ENCODE data around the gene NDUFS6.
"Not testable (repeated sequence)": the region's sequence is repeated elsewhere in the genome, so short reads cannot be mapped to it uniquely, and the experiment has no call there.

NDUFS6 gene

DNA sequence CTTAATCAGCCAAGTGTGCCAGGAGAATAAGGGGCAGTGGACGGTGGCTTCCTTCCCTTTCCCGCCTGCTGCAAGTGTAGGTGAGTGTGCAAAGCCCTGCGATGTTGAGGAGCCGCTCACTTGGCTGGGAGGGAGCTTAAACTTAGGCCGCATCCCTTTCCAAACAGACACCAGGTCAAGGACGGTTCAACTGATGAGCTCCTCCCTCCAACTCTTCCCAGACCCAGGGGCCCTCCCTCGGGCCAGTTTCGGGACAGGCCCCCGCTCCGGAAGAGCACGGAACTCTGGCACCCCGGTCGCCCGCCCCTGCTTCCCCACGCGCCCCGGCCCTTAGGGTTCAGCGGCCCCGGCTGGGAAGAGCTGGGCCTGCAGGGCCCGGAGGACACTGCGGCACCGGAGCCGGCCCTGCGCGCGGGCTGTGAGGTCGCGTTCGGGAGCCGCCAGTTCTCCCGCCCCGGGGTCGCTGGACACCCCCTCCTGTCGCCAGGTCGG lies 2.1 kb upstream of the NDUFS6 start:
- peak; percentile 42 to 54 for DNase-seq

DNA sequence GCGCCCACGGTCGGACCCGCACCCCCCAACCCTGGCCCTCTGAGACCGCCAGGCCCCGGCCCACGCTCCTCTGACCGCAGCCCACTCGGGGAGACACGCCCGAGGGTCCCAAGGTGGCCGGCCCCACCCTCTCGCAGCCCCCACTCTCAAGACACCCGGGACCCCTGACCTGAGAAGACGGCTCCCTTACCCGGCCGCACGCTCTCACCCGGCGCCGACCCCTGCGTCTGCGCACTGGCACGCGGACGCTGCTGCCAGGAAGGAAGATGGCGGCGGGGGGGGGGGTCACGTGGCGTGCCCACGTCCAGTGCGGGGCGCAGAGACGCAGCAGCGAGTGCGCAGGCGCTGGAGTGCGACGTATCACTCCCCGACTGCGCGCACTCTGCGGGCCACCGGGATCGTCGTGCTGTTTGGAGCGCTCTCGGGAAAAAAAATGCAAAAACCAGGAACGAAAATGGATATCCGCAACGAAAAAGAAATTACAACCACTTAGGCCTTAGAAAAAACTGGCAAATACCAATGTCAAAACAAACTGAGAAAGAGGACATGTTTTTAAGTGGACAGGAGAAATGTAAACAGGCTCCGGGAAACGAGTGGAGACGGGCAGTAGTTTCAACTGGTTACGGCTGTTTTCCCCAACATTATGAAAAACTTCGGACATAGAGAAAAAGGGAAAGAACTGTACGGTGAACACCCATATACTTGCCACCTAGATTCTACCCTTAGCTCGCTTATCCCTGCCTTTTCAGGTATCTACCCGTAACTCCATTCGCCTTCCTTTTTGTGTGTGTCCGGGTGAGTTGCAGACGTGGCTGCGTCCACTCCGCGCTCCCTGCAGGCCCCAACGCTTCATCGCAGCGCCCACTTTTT lies 1.4 kb upstream of the NDUFS6 start, which contains the start of gene MRPL36:
Gene MRPL36, minus strand, starts transcription at position 236 of the 870 bp plus-strand sequence. CDS start 902 bp downstream, outside the sequence.
- DNase-seq = peak; percentile 95

GRCh38 chr5:1800472-1801221 lies 560 bp upstream of the NDUFS6 start:
- DNase-seq = no peak

DNA sequence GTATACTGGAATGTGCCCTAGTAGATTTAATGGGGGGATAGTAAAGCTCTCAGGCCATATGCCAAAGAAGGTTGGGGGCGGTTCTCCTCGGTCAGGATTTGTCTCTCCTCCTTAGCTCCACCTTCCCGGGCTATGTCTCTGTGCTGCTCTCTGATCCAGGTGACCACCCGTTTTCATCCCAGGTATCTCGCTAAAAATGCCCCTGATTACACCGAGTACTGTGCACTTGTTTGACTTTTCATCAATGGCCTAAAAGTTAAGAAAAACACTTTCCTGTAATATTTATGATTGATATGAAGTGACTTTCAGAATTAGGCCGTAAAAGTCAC lies 724 bp downstream of the NDUFS6 start:
- DNase-seq = no peak

DNA sequence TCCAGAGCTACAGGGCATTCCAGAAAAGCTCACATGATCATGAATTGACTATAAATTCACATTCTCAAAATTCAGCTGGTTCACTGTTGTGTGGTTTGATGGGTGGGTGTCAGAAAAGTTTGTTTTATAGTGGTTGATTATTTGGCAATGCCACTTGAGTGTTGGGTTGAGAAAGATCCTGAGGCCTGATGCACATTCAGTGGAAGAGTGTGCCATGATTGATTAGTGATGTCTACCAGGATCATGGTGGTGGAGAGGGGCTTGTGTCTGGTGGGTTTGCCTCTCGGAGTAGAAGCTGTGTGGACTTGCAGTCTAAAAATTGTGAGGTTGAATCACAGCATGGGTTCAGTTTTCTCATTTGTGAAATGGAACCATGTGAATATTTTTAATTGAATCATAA lies 2.0 kb downstream of the NDUFS6 start:
- no peak for DNase-seq

DNA sequence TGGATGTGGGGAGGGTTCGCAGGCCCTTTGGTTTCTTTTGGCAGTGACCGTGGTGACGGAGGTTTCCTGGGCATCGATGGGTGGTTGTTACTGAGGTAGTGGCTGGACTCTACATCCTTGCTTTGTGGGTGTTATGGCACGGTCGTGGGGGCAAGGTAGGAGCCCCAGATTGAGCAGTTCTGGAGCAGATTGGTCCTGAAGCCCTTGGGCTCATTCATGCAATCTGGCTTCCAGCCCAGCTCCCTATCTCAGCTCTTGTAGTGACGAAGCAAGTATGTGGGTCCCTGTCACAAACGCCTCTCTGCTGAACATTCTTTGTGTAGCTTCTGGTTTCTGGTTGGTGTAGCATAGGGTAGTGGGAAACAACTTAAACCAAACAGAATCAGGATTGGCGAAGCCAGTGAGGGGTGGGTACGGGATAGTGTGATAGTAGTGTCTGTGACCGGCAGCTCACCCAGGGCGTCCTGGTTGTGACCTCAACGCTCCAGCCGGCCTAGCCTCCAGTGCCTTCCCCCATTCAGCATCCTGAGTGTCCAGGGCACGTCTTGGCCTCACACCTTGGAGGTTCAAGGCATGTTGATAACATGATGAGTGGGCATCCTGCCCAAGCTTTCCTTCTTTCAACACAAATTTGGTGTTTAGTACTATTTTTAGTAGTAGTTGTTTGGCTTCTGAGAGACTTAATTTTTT lies 2.9 kb downstream of the NDUFS6 start:
- no peak for DNase-seq

GRCh38 chr5:1805326-1805725 lies 4.1 kb downstream of the NDUFS6 start:
- no peak for DNase-seq

DNA sequence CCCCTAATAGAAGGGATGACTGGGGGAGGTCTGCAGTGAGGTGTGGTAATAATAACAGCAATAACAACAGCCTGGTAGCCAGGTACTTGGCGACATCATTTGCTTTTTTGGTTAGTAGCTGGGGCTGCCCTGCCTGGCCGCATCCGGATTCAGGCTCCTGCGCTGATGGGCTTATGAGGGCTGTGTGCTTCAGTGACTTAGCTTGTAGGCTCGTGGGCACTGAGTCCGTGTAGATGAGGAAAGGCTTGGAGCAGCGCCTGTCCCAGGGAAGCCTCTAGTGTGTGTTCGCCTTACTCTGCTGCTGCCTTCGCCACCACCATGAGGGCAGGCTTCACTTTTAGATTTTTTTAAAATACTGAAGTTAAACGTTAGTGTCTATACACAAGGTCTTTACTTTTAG lies 4.5 kb downstream of the NDUFS6 start:
- DNase-seq = no peak

GRCh38 chr5:1806199-1806598 lies 5.0 kb downstream of the NDUFS6 start:
- no peak for DNase-seq

GRCh38 chr5:1806974-1807373 lies 5.8 kb downstream of the NDUFS6 start:
- DNase-seq = no peak

DNA sequence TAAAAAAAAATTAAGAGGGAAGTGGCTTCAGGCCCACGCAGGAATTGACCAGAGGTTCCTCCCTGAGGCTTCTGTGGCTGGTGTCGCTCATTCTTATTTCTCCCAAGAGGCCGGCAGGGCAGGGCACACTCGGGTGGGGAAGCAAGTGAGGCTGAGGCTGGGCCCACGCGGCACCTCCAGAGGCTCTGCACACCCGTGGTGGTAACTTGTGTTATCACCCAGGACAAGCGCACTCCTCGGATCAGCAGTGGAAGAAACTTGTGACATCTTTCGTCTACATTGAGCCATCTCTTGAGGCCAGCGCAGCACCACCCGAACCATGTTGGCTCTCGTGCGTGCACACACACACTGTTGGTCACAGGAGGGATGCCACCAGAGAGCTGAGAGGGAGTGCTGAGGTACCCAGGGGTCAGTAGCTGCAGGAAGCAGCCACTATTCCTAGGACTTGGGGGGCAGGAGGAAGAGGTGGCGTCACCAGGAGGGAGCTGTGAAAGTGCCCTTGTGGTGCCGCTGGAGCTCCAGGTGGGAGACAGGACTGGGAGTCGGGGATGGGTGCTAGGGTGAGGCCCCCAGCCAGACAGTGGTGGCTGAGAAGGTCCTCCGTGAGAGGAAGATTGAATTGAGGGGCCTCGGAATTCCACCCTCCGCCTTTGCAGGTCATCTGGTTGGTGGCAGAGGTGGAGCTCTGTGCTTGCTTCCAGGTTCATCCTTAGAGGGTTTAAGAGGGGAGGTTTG lies 6.4 kb downstream of the NDUFS6 start:
- no peak for DNase-seq

DNA sequence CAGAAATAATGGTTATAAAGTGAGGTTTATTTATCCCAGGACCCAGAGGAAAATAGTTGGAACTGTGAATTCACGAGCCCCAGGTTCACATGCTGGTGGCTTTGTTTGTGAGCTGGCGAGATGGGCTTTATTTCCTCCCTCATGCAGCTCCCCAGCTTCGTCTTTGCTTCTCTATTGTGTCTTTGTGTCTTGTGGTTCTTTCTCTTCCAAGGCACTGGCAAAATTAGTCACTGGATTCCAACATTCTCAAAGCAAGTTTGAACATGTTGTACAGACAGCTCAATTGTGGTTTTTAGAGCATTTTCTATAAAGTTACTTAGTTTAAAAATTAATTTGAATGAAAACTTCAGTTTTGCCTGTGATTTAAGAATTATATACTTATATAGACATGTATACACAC lies 7.2 kb downstream of the NDUFS6 start:
- DNase-seq = no peak

GRCh38 chr5:1809416-1810035 lies 8.3 kb downstream of the NDUFS6 start:
- DNase-seq = no peak

DNA sequence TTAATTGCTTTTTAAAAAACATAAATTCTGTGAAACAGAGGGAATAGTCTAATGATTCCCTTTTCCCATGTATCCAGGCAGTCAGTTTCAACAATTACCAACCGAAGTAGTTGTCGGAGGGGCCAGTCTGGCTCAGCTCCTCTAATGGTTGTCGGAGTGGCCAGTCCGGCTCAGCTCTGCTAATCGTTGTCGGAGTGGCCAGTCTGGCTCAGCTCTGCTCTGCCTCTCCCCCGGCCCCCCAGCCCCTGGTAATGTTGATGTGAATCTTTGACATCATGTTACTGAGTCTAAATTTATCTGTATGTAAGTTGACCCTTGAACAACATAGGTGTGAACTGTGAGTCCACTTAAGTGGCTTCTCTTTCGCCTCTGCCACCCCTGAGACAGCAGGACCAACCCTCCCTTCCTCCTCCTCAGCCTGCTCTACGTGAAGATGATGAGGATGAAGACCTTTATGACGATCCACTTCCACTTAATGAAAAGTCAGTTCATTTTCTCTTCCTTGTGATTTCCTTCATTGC lies 9.4 kb downstream of the NDUFS6 start:
- DNase-seq = no peak

- no peak for DNase-seq
Measured at GRCh38 chr5:1814183-1815020, 13.2 kb downstream of the NDUFS6 start.

GRCh38 chr5:1815071-1815786 lies 14.0 kb downstream of the NDUFS6 start:
- no peak for DNase-seq

- no peak for DNase-seq
Measured at GRCh38 chr5:1815881-1816292, 14.7 kb downstream of the NDUFS6 start.

GRCh38 chr5:1816495-1817089 lies 15.4 kb downstream of the NDUFS6 start:
- not testable (repeated sequence) for DNase-seq

DNA sequence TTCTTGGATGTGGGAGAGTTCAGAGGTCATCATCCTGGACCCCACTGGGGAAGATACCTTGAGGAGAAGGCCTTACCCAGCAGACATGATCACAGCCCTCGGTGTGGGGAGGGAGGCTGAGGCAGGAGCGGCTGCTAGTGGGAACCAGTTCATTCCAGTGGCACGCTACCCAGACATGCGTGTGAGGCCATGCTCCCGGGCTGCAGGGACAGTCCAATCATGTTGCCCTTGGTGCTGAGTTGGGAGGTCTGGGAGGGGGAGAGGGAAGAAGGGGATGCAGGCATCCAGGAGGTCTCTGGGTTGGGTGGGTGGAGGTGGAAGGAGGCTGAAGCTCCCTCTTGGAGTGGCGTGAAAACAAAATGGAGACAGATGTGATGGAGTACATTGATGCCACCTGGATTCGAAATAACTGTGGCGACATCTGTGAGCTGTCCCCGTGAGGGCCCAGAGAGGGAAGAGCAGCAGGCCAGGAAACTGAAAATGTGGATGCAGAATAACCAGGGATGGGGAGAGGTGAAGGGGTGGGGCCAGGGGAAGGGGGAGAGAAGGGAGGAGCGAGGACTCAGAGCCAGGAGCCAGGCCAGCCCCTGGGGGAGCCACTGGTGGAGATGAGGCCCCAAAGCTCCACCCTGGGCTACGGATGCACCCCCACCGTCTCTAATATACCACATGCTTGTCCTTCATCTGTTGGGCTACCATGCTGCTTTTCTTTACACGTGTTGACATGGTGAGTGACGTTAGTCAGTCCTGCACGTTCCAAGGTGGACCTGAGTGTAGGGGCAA lies 16.2 kb downstream of the NDUFS6 start:
- DNase-seq = no peak

All from stimulated activated CD4-positive, alpha-beta T cell treated with anti-CD3 and anti-CD28 coated beads, Interleukin-2, amount 100 ng/mL, for 24 hours (primary cell).